Ishikawa (cell line): ENCODE measurements around the gene PPBP.

Source experiments
- CEBPB ChIP-seq: IDR thresholded peaks from 2 replicates; pipeline ENCODE4 v1.6.1; 2012
- CREB1 ChIP-seq: IDR thresholded peaks from 2 replicates; pipeline ENCODE4 v1.6.1; 2012; ENCODE audit warnings: low read depth
- EGR1 ChIP-seq: IDR thresholded peaks from 2 replicates; pipeline ENCODE4 v1.6.1; 2012
- EP300 ChIP-seq: IDR thresholded peaks from 2 replicates; pipeline ENCODE4 v1.6.1; 2012; ENCODE audit warnings: borderline replicate concordance
- FOXM1 ChIP-seq: IDR thresholded peaks from 2 replicates; pipeline ENCODE4 v1.6.1; 2012; ENCODE audit warnings: low read depth, borderline replicate concordance
- MAX ChIP-seq: IDR thresholded peaks from 2 replicates; pipeline ENCODE4 v1.6.1; 2012
- NFIC ChIP-seq: IDR thresholded peaks from 2 replicates; pipeline ENCODE4 v1.6.1; 2012
- RAD21 ChIP-seq: IDR thresholded peaks from 2 replicates; pipeline ENCODE4 v1.6.1; 2012; ENCODE audit warnings: low read depth
- REST ChIP-seq: IDR thresholded peaks from 2 replicates; pipeline ENCODE4 v1.6.1; 2012; ENCODE audit warnings: low read depth, mild to moderate bottlenecking
- TAF1 ChIP-seq: IDR thresholded peaks from 2 replicates; pipeline ENCODE4 v1.6.1; 2012; ENCODE audit warnings: low read depth, mild to moderate bottlenecking
- TCF12 ChIP-seq: IDR thresholded peaks from 2 replicates; pipeline ENCODE4 v1.6.1; 2012; ENCODE audit warnings: low read depth
- TEAD4 ChIP-seq: IDR thresholded peaks from 2 replicates; pipeline ENCODE4 v1.6.1; 2012
- USF1 ChIP-seq: IDR thresholded peaks from 2 replicates; pipeline ENCODE4 v1.6.1; 2012
- YY1 ChIP-seq: IDR thresholded peaks from 2 replicates; pipeline ENCODE4 v1.6.1; 2012; ENCODE audit warnings: low read depth
- ZBTB7A ChIP-seq: IDR thresholded peaks from 2 replicates; pipeline ENCODE4 v1.6.1; 2012; ENCODE audit warnings: low read depth

Gene PPBP

GRCh38 chr4:73984736-73985527 is 3.1 kb downstream of the PPBP start:
- no peak for TF ChIP-seq TCF12
- TF ChIP-seq REST: no peak
- no peak for TF ChIP-seq EP300
- no peak for TF ChIP-seq USF1
- TF ChIP-seq CREB1: no peak
- TF ChIP-seq CEBPB: no peak
- TF ChIP-seq MAX: no peak
- TF ChIP-seq FOXM1: no peak
- no peak for TF ChIP-seq ZBTB7A
- TF ChIP-seq RAD21: no peak
- no peak for TF ChIP-seq NFIC
- TF ChIP-seq EGR1: no peak
- TF ChIP-seq YY1: no peak

- no peak for TF ChIP-seq NFIC
- no peak for TF ChIP-seq TAF1
- no peak for TF ChIP-seq REST
- TF ChIP-seq MAX: no peak
- TF ChIP-seq RAD21: no peak
- TF ChIP-seq EGR1: no peak
- no peak for TF ChIP-seq YY1
- no peak for TF ChIP-seq USF1
- TF ChIP-seq CREB1: no peak
- no peak for TF ChIP-seq ZBTB7A
- TF ChIP-seq FOXM1: no peak
Measured at GRCh38 chr4:73979407-73979957, 8.5 kb downstream of the PPBP start.

GRCh38 chr4:73978886-73979285 is 9.1 kb downstream of the PPBP start:
- TF ChIP-seq MAX (no peak), REST (no peak), YY1 (no peak), CREB1 (no peak), EGR1 (no peak), TEAD4 (no peak), RAD21 (no peak), ZBTB7A (no peak), EP300 (no peak), NFIC (no peak), USF1 (no peak)
